ENCODE data around the gene C1orf74. TPM values are rescaled to one million over a fixed set of nuclear protein-coding genes. Genes with fewer than 3 reads are reported as not detected.
"Not testable (repeated sequence)": the region's sequence is repeated elsewhere in the genome, so short reads cannot be mapped to it uniquely, and the experiment has no call there.

C1orf74 gene
- polyA plus RNA-seq, 1 donor from 2014 or later, result 0.78 TPM

DNA sequence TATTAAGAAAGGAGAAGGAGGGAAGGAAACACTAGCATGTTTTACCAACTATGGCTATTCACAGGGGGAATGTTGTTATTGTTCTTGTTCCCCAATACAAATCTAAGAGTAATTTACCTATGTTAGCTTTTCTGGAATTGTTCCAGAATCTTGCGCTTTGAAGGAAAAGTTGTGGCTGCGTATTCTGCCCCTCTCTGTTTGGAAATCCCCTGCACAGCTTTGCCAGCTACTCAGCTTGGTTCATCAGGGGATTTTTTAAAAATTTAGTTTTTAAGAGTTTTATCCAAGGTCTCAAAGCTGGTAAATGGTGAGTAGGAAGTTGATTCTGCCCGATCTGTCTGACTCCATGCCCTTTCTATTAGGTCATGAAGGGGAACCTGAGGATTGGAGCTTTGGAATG is 31.1 kb upstream of the C1orf74 start:
- H3K9me3 Mint-ChIP-seq, result no peaks in the 10 kb centered on the region
- peaks cover 7% of the 10 kb centered on the region for H3K36me3 Mint-ChIP-seq
- H3K4me3 Mint-ChIP-seq, result no peak overlapping the region
- peaks cover 0 to 1% (median 0%) of the 10 kb centered on the region in 3 donors for H3K4me1 Mint-ChIP-seq
- no peak overlapping the region for H3K27ac Mint-ChIP-seq
- peaks cover 2% of the 10 kb centered on the region for H3K27me3 Mint-ChIP-seq

DNA sequence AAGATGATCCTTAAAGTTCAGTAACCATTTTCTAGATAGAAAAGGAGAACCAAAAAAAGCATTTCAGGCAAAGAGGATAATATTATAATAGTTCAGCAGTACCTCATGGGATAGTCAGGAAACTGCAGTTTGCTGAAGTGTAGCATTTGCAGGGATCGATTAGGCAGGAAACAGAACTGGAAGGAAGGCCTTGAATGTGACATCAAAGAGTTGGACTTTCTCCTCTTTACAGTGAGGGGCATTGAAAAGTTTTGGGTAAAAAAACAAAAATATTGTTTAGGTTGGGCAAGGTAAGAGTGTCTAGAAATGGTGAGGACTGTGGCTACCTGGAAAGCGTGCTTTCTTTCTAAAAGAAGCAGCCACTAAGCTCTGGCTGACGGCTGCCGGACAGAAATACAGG is 29.5 kb upstream of the C1orf74 start:
- peaks cover 0 to 1% (median 0%) of the 10 kb centered on the region in 3 donors for H3K4me1 Mint-ChIP-seq
- H3K9me3 Mint-ChIP-seq, result no peaks in the 10 kb centered on the region
- no peak overlapping the region for H3K27ac Mint-ChIP-seq
- no peak overlapping the region for H3K4me3 Mint-ChIP-seq
- peaks cover 7% of the 10 kb centered on the region for H3K36me3 Mint-ChIP-seq
- peaks cover 2% of the 10 kb centered on the region for H3K27me3 Mint-ChIP-seq

- H3K4me3 Mint-ChIP-seq, result no peak overlapping the region
- no peaks in the 10 kb centered on the region for H3K9me3 Mint-ChIP-seq
- peaks cover 3% of the 10 kb centered on the region for H3K36me3 Mint-ChIP-seq
- H3K27me3 Mint-ChIP-seq, result no peaks in the 10 kb centered on the region
- peaks cover 0 to 6% (median 4%) of the 10 kb centered on the region in 3 donors for H3K4me1 Mint-ChIP-seq
- H3K27ac Mint-ChIP-seq, result no peak overlapping the region
Observed at GRCh38 chr1:209810783-209811182, 26.4 kb upstream of the C1orf74 start.

DNA sequence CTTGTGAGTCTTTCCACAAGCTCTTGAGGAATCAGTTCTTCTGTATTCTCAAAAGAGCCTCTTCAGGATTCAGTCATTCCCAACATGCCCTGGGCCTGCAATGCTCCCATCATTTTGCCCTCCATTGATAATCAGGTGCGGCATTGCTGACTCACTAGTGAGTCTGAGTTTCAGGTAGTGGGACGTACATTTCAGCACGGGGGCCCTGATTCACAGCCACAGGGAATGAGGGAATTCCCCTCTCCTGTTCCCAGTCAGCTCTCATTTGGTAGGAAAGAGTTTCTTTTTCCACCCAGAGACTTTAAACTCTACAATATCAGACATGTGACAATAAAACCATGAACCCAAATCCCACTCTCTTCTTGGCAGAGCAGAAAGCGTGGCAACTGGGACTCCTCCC is 25.3 kb upstream of the C1orf74 start:
- Mint-ChIP-seq H3K27ac (no peak overlapping the region), H3K9me3 (no peaks in the 10 kb centered on the region), H3K4me1 (peaks cover 0 to 9% (median 4%) of the 10 kb centered on the region in 3 donors), H3K36me3 (peaks cover 3% of the 10 kb centered on the region), H3K27me3 (no peaks in the 10 kb centered on the region), H3K4me3 (peak overlapping the region in 1 of 4 donors; percentile 3)

- H3K36me3 Mint-ChIP-seq, result peaks cover 3% of the 10 kb centered on the region
- no peaks in the 10 kb centered on the region for H3K9me3 Mint-ChIP-seq
- no peaks in the 10 kb centered on the region for H3K27me3 Mint-ChIP-seq
Observed at GRCh38 chr1:209808059-209808581, 23.8 kb upstream of the C1orf74 start.

GRCh38 chr1:209807509-209807908 is 23.1 kb upstream of the C1orf74 start:
- Mint-ChIP-seq H3K36me3 (no peaks in the 10 kb centered on the region), H3K27ac (no peak overlapping the region), H3K9me3 (no peaks in the 10 kb centered on the region), H3K27me3 (no peaks in the 10 kb centered on the region), H3K4me3 (no peak overlapping the region), H3K4me1 (peaks cover 0 to 9% (median 4%) of the 10 kb centered on the region in 3 donors)

More at GRCh38 chr1:209808059-209808581, 23.8 kb upstream of the C1orf74 start:
- H3K4me1 Mint-ChIP-seq, result peaks cover 0 to 9% (median 4%) of the 10 kb centered on the region in 3 donors
- H3K27ac Mint-ChIP-seq, result peak overlapping the region in 1 of 3 donors; percentile 32
- H3K4me3 Mint-ChIP-seq, result peak overlapping the region in 1 of 4 donors; percentile 8

GRCh38 chr1:209805875-209806760 is 21.8 kb upstream of the C1orf74 start, which contains the start of gene IRF6:
Gene IRF6, minus strand, starts transcription at chr1:209806142. Its CDS starts 4,729 bp downstream, at chr1:209801413.
- Mint-ChIP-seq H3K4me3 (peak within 1 kb of the TSS; percentile 78 to 99 (median 96)), H3K4me1 (peaks cover 0 to 9% (median 4%) of the 10 kb centered on the region in 3 donors), H3K36me3 (peaks cover 5% of the 10 kb centered on the region), H3K27me3 (no peaks in the 10 kb centered on the region), H3K9me3 (no peaks in the 10 kb centered on the region), H3K27ac (peak within 1 kb of the TSS; percentile 4 to 92 (median 87))

- Mint-ChIP-seq H3K36me3 (peaks cover 5% of the 10 kb centered on the region), H3K27ac (peak overlapping the region in 1 of 3 donors; percentile 92), H3K4me3 (peak overlapping the region in 3 of 4 donors; percentile 95 to 99 (median 98)), H3K9me3 (no peaks in the 10 kb centered on the region), H3K27me3 (peaks cover 3% of the 10 kb centered on the region), H3K4me1 (peaks cover 0 to 9% (median 3%) of the 10 kb centered on the region in 3 donors)
Observed at GRCh38 chr1:209805341-209805781, 21.0 kb upstream of the C1orf74 start.

DNA sequence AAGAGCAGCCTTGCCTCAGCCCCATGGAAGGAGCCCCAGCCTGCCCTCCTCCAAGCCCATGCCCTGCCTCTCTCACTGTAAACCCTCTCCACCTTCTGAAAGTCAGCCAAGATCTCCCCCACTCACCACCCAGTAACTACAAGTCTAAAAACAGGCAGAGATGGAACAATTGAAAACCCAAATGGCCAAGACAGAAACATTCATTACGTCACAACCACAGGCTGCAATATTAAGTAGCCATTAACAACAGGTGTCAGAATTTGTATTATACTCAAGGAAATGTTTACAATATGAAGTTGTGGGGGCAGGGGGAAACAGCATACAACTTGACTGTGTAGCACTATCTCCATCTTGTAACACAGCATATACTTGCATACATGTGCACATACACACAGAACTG is 19.2 kb upstream of the C1orf74 start:
- Mint-ChIP-seq H3K4me1 (peaks cover 0 to 9% (median 3%) of the 10 kb centered on the region in 3 donors), H3K36me3 (peaks cover 5% of the 10 kb centered on the region), H3K27ac (no peak overlapping the region), H3K27me3 (peaks cover 3% of the 10 kb centered on the region), H3K4me3 (no peak overlapping the region), H3K9me3 (no peaks in the 10 kb centered on the region)

- no peak overlapping the region for H3K27ac Mint-ChIP-seq
- H3K9me3 Mint-ChIP-seq, result peaks cover 0 to 2% (median 0%) of the 10 kb centered on the region in 3 donors
- H3K4me3 Mint-ChIP-seq, result no peak overlapping the region
Observed at GRCh38 chr1:209802780-209803152, 18.4 kb upstream of the C1orf74 start.

DNA sequence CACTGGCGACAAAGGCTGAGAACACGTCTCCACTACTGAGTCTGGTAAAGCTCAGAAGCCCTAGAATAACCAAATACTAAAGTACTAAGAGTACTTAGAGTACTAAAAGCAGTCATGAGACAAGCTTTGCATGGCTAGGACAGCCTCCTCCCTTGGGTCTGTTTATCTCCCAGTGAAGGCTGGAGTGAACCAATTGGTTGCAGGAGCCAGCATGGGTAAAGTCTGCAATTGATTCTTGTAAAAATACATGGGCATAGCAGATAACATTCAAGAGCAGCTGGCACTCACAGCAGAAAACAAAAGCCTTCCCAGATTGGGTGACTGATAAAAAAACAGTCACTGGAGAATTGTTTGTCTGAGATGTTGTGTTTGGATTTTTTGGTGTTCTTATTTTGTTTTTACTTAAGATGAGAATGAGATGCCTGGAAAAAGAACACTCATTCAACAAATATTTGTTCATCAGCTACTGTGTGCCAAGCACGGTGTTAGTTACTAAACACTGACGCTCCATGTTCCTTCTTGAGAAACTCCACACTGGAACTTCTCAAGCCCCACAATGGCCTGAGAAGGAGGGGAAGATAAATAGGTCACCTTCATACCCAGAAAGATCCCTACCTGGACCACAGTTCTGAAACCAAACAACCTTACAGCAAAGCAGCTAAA is 17.9 kb upstream of the C1orf74 start:
- H3K4me1 Mint-ChIP-seq, result peaks cover 0 to 9% (median 3%) of the 10 kb centered on the region in 3 donors
- no peak overlapping the region for H3K4me3 Mint-ChIP-seq
- no peak overlapping the region for H3K27ac Mint-ChIP-seq
- peaks cover 3% of the 10 kb centered on the region for H3K27me3 Mint-ChIP-seq
- H3K9me3 Mint-ChIP-seq, result peaks cover 0 to 2% (median 0%) of the 10 kb centered on the region in 3 donors
- H3K36me3 Mint-ChIP-seq, result peaks cover 5% of the 10 kb centered on the region

More at GRCh38 chr1:209802780-209803152, 18.4 kb upstream of the C1orf74 start:
- Mint-ChIP-seq H3K36me3 (peaks cover 5% of the 10 kb centered on the region), H3K27me3 (peaks cover 3% of the 10 kb centered on the region), H3K4me1 (peaks cover 0 to 9% (median 3%) of the 10 kb centered on the region in 3 donors)

- H3K4me1 Mint-ChIP-seq, result peaks cover 0 to 8% (median 3%) of the 10 kb centered on the region in 3 donors
- peaks cover 5% of the 10 kb centered on the region for H3K27me3 Mint-ChIP-seq
- H3K27ac Mint-ChIP-seq, result no peak overlapping the region
- H3K36me3 Mint-ChIP-seq, result peaks cover 5% of the 10 kb centered on the region
- peaks cover 0 to 2% (median 0%) of the 10 kb centered on the region in 3 donors for H3K9me3 Mint-ChIP-seq
- no peak overlapping the region for H3K4me3 Mint-ChIP-seq
Observed at GRCh38 chr1:209800984-209801834, 16.9 kb upstream of the C1orf74 start.

DNA sequence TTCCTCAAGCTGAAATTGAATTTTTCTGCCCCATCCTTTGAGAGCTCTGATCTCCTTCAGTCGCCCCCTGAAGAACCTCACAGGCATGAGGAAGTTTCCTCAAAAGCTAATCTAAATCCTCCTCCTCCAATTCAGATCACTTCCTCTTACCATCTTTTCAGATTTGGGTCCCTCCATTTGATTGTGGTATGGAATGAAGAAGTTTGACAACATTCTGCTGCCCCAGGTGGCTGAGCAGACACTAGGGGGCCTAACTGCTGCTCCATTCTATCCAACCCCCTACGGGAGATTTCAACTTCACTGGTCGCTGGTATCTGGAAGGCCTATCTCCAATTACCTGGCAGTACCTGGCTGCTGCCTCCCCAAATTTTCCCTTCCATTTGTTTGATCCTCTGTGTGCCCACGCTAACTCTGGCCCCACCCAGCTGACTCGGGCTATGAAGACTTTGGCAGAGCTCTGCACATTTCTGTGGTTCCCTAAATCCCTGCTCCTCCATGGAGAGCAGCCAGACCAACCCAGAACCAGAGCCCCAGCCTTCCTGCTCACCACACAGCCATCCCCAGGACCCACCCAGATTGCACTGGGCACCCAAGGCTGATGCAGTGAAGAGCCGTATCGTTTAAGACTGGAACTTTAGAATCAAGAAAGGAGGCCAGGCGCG is 13.8 kb upstream of the C1orf74 start:
- Mint-ChIP-seq H3K9me3 (peaks cover 0 to 2% (median 1%) of the 10 kb centered on the region in 3 donors), H3K36me3 (peaks cover 9% of the 10 kb centered on the region), H3K27ac (no peak overlapping the region), H3K4me3 (no peak overlapping the region), H3K4me1 (no peaks in the 10 kb centered on the region), H3K27me3 (peaks cover 16% of the 10 kb centered on the region)

DNA sequence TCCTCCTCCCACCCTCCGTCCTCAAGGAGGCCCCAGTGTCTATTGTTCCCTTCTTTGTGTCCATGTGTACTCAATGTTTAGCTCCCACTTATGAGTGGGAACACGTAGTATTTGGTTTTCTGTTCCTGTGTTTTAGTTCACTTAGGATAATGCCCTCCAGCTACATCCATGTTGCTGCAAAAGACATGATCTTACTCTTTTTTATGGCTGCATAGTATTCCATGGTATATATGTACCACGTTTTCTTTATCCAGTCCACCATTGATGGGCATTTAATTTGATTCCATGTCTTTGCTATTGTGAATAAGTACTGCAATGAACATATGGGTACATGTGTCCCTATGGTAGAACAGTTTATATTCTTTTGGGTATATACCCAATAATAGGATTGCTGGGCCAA is 9.4 kb upstream of the C1orf74 start:
- not testable (repeated sequence) for H3K9me3 Mint-ChIP-seq, H3K4me3 Mint-ChIP-seq, H3K36me3 Mint-ChIP-seq, H3K27ac Mint-ChIP-seq, H3K4me1 Mint-ChIP-seq
- H3K27me3 Mint-ChIP-seq, result peaks cover 36% of the 10 kb centered on the region
